Middle frontal gyrus (tissue), 1 donor: Measurements from ENCODE around the gene PIGM.

Experiments used
- DNase-seq: peaks from one replicate; pipeline ENCODE4 v3.0.0-alpha.2; 2015; ENCODE audit warnings: low spot score; ENCODE audit errors: extremely low spot score

The PIGM gene

GRCh38 chr1:159989581-159989980 is 42.2 kb downstream of the PIGM start:
- no peak for DNase-seq

- DNase-seq: no peak
Measured at GRCh38 chr1:159988006-159988405, 43.8 kb downstream of the PIGM start.

- no peak for DNase-seq
Measured at GRCh38 chr1:159987186-159987585, 44.6 kb downstream of the PIGM start.

GRCh38 chr1:159986531-159986930 is 45.3 kb downstream of the PIGM start:
- DNase-seq: no peak

- no peak for DNase-seq
Measured at GRCh38 chr1:159986093-159986492, 45.7 kb downstream of the PIGM start.

- no peak for DNase-seq
Measured at GRCh38 chr1:159985473-159985872, 46.3 kb downstream of the PIGM start.

GRCh38 chr1:159983681-159984080 is 48.1 kb downstream of the PIGM start:
- DNase-seq: no peak

GRCh38 chr1:159982280-159982679 is 49.5 kb downstream of the PIGM start:
- DNase-seq: no peak

- no peak for DNase-seq
Measured at GRCh38 chr1:159981351-159982055, 50.3 kb downstream of the PIGM start.

- DNase-seq: no peak
Measured at GRCh38 chr1:159980786-159981185, 51.0 kb downstream of the PIGM start.

GRCh38 chr1:159980076-159980475 is 51.7 kb downstream of the PIGM start:
- DNase-seq: no peak

GRCh38 chr1:159979257-159979656 is 52.5 kb downstream of the PIGM start:
- no peak for DNase-seq

GRCh38 chr1:159978107-159978398 is 53.7 kb downstream of the PIGM start:
- DNase-seq: no peak

GRCh38 chr1:159977364-159978106 is 54.3 kb downstream of the PIGM start:
- DNase-seq: no peak
